Testis (tissue), 2 donors: ENCODE measurements around the gene ITM2C.

Experiments
- POLR2A ChIP-seq: fragments of 450-650 bp; IDR thresholded peaks from one replicate; pipeline ENCODE4 v1.6.1; 2017; ENCODE audit warnings: antibody characterized with exemption, mild to moderate bottlenecking, moderate library complexity
- TF ChIP-seq, protein P1 (sequence below), 3 experiments: fragments of 450-650 bp in 2 of 3; fragments of 200-600 bp in 1 of 3; sonication (generic) in 1 of 3; IDR thresholded peaks; one replicate each; pipeline ENCODE4 v1.5.1; 2016 to 2019; ENCODE audit warnings: antibody characterized with exemption in 3 of 3, mild to moderate bottlenecking in 2 of 3, moderate library complexity in 1 of 3

DNA sequence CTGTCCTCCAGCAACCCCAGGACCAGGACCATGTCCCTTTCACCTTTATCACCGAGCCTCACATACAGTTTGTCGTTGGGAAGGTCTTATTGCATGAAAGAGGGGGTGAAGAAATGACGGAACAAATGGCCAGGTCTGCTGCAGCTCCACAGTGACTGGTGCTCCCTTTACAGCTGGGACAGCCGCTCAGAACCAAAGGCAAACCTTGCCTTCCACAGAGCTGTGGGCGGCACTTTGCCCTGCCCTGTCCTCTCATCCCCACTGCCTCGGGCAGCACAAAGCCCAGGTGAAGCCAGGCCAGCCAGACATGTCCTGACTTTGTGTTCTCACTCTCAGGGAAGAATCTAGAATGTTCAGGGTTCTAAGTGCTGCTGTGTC, 59.3 kb downstream of the ITM2C start:
- TF ChIP-seq, protein P1, sequence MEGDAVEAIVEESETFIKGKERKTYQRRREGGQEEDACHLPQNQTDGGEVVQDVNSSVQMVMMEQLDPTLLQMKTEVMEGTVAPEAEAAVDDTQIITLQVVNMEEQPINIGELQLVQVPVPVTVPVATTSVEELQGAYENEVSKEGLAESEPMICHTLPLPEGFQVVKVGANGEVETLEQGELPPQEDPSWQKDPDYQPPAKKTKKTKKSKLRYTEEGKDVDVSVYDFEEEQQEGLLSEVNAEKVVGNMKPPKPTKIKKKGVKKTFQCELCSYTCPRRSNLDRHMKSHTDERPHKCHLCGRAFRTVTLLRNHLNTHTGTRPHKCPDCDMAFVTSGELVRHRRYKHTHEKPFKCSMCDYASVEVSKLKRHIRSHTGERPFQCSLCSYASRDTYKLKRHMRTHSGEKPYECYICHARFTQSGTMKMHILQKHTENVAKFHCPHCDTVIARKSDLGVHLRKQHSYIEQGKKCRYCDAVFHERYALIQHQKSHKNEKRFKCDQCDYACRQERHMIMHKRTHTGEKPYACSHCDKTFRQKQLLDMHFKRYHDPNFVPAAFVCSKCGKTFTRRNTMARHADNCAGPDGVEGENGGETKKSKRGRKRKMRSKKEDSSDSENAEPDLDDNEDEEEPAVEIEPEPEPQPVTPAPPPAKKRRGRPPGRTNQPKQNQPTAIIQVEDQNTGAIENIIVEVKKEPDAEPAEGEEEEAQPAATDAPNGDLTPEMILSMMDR (IDR thresholded peaks at IDR 0.05) = no peak
- TF ChIP-seq POLR2A = no peak
